GM19023 (cell line): Measurements from ENCODE around the gene ABCB10.
"Not testable (repeated sequence)": the region's sequence is repeated elsewhere in the genome, so short reads cannot be mapped to it uniquely, and the experiment has no call there.

Experiments used
- ATAC-seq: cut with Tn5 transposase; IDR thresholded peaks from one replicate; pipeline ENCODE4 v1.9.1; 2021; ENCODE audit warnings: mild to moderate bottlenecking, moderate library complexity; ENCODE audit not compliant: unreplicated experiment

Gene ABCB10

DNA sequence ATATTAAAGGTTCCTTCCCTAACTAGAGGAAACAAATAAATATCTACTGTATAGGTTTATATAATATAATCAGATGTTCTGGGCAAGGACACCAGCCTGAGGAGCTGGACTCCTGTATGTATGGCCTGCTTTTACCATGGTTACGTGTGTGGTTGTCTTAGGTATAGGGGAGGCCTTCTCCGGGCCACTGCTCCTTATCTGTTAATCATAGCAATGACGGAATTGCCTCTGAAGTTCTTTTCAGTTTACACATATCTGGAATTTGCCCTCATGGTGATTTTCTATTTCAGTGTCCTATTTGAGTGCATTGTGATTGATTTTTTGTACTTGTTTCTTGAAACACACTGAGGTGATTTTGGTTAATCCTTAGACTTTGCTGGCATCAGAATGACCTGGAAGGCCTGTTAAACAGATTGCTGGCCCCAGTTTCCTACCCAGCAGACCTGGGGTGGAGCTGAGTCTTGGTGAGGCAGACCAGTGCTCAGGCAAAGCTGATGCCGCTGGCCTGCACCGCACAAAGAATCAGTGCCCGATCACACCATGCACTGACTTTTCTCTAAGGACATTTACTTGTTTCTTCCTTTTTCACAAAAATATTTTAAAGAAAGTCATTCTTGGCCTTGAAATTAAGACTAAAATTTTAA is 18.5 kb downstream of the ABCB10 start:
- no peak for ATAC-seq

DNA sequence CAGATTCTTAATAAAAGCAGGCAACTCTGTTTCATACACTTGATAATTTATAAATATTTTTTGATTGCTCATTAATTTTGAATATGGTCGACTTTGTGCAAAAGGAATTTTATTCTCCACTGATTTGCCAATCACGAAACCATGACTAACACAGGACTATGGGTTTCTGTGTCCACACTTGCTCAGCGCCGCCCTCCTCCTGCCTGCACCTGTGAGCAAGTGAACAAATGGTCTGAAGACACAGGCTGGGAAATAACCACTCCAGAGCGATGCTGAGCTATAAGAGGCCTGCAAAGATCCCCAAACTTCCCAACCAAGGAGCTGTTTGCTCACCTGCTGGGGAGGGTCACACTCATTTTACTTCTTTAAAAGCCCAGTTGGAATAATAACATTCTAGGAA is 19.6 kb downstream of the ABCB10 start:
- no peak for ATAC-seq

DNA sequence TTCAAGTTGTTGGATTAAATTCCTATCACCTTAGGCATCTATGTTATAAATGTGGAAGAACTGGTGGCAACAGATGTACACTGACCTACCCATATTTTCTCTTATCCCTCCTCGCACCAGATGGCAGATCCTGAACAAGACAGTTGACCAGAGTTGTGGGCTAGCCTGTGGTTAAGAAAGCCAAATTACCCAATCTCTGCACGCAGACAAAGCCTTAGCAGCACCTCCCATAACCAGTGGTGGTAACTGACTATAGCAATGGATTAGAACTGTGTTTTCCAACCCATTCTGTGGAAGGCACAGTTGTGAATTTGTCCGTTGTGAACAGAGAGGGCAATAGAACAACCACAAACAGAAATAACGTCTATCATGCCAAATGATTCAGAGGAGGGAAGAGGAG is 20.6 kb downstream of the ABCB10 start:
- no peak for ATAC-seq

DNA sequence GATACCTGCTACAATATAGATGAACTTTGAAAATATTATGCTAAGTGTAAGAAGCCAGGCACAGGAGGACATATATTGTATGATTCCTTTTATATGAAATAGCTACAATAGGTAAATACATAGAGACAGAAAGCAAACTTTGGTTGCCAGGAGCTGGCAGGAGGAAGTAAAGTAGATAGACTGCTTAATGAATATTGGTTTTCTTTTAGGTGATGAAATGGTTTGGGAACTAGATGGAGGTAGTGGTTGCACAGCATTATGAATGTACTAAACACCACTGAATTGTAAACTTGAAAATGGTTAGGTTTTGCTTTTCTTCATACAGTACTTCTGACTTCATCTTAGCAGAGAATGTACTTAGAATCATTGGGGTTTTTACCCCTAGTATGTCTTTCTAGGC is 21.5 kb downstream of the ABCB10 start:
- no peak for ATAC-seq

DNA sequence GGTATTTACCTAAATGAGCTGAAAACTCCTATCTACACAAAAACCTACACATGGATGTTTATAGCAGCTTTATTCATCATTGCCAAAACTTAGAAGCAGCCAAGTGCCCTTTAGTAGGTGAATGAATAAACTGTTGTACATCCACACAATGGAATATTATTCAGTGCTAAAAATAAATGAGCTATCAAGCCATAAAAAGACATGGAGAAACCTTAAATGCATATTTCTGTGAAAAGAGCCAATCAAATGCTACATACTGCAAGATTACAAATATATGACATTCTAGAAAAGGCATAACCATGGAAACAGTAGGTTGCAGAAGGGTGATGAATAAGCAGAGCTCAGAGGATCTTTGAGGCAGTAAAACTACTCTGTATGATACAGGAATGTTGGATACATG is 23.3 kb downstream of the ABCB10 start:
- ATAC-seq: no peak

- ATAC-seq: no peak
Observed at GRCh38 chr1:229531326-229531725, 27.2 kb downstream of the ABCB10 start.

DNA sequence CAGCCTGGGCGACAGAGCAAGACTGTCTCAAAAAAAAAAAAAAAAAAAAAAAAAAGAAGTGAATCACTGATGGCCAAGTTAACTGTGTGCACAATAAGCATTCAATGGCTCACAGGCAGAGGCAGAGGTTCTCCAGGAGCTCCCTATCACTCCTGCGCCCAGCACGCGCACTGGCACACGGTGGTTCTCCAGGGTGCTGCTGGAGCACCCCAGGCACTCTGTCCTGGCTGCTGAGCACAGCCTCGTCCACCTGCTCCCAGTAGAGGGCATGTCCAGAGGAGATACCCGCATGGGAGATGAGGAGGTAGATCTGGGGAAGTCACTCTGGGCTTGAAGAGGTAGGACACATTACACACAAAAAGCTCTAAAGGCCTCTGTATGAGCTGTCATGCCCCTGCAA is 28.9 kb downstream of the ABCB10 start:
- ATAC-seq: no peak

GRCh38 chr1:229526695-229527094 is 31.8 kb downstream of the ABCB10 start:
- ATAC-seq: no peak

GRCh38 chr1:229523052-229523451 is 35.5 kb downstream of the ABCB10 start:
- no peak for ATAC-seq

DNA sequence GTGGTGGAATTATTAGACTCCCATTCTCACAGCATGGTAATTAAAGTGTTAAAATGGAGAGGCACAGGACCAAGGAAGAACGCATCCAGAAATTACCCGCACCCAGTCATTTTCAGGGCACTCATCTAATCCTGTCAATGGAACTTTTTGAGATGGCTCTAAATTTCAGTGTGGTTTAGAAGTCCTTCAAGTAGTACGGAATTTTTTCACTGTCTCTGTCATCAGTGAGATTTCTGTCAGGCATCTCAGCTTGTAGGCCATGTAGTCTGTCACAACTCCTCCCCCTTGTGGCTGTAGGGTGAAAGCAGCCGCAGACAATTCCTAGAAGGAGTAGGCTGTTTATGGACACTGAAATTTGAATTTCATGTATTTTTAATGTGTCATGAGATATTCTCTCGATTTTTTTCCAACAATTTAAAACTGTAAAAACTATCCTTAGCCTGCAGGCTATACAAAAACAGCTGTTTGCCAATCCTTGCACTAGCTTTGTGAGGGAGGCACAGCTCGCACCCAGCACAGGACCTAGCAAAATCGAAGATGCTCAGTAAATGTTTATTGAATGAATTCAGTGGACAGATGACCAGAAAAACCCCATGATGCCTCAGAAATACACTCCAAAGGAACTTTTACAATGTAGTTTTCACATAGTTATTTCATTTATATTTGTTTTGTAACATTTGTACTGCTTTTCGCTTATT is 43.8 kb downstream of the ABCB10 start:
- peak; percentile 63 for ATAC-seq

GRCh38 chr1:229511625-229512024 is 46.9 kb downstream of the ABCB10 start:
- not testable (repeated sequence) for ATAC-seq

GRCh38 chr1:229511201-229511600 is 47.3 kb downstream of the ABCB10 start:
- ATAC-seq: not testable (repeated sequence)

DNA sequence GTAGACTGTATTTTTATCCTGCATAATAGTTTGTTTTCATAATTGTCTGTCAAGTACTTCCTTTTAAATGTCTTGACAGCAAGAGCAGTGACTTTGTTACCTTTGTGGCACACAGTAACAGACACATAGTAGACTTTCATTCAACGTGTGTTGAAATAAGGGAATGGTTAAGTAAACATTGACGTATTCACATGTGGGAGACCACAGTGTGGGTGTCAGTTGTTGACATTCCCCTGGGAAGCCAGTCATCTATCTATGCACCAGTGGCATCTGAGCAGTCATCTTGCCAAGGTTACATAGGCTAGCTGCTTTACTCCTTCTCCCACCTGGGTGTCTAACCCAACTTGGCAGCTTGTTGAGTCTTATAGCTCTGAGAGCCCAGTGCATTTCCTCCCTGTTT is 48.9 kb downstream of the ABCB10 start:
- ATAC-seq: no peak

GRCh38 chr1:229508823-229509337 is 49.6 kb downstream of the ABCB10 start:
- peak; percentile 4 for ATAC-seq

GRCh38 chr1:229507951-229508822 is 50.3 kb downstream of the ABCB10 start, which contains the start of gene NUP133:
Gene NUP133 (minus strand): TSS chr1:229508341. CDS start chr1:229508249, 92 bp downstream.
- ATAC-seq: peak; percentile 94

- no peak for ATAC-seq
Observed at GRCh38 chr1:229507502-229507901, 51.0 kb downstream of the ABCB10 start.

DNA sequence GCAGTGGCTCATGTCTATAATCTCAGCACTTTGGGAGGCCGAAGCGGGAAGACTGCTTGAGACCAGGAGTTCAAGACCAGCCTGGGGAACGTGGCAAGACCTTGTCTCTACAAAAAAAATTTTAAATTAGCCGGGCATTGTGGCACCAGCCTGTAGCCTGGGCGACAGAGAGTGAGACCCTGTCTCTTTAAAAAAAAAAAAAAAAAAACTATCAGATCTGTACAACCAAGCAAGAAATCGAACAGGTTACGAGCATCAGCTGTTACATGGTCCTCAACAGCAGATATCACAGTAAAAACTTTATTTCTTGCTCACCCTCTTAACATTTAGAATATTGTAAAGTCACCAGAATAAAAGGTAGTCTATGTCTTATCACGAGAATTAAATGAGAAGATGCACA is 51.9 kb downstream of the ABCB10 start:
- no peak for ATAC-seq

- no peak for ATAC-seq
Observed at GRCh38 chr1:229495782-229496181, 62.7 kb downstream of the ABCB10 start.

DNA sequence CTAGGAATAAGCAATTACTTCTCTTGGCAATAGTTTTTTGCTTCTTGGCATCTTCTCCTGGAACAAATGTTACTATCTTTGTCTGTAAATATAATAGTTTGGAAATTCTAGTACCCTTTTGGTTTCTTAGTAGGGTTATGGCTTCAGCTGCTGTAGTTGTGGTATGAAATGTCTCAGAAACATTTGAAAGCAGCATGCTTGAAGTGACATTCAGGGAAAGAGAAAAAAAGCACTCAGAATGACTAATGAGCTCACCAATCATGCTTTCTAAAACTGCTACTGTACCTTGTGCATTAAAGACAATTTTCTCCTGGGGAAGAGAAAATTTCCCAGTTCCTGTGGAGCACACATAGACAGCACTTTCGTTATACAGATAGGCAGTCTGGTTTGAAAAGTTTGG is 71.3 kb downstream of the ABCB10 start:
- no peak for ATAC-seq

DNA sequence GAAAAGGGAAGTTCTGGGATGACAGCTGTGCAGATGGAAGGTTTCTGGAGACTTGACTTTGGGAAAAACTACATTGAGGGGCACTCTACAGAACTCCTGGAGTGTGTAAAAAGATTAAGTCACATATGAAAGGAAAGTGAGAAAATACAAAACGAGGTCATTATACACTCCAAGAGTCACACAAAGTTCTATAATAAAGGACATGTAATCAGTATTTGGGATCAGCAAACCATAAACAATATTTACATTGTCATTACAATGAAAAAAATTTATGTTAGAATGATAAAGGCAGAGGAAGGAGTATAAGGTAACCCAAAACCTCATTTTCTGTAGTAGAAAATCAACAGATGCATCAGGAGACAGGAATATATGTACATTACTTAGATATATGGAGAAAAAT is 73.2 kb downstream of the ABCB10 start:
- ATAC-seq: no peak

DNA sequence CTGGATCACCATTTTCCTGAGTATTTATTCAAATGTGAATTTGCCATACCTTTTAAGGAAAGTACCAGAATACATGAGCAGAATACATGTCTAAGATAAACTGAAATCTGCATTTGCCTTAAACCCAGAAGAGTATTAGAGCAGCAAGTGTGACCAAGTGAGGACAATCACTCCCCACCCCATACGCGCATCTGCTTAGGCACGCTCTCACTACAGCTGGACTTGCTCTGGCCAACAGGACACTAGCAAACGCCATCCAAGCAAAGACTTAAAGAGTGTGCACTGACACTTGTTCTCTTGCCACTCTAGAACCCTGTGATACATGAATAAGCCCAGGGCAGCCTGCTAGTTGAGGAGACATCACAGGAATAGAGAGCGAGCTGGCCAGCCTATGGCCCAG is 76.0 kb downstream of the ABCB10 start:
- ATAC-seq: no peak
